GM23248 (cell line): Measurements from ENCODE around the gene GAMT. TPM values are rescaled to one million over a fixed set of nuclear protein-coding genes. Genes with fewer than 3 reads are reported as not detected.

ENCODE experiments used
- DNase-seq: peaks from one replicate; pipeline ENCODE4 v3.0.0-alpha.2; 2015
- H2AFZ ChIP-seq: fragments of 200-600 bp; sonication (generic); 2 replicates; pipeline ENCODE4 v1.6.1; 2016; ENCODE audit warnings: antibody characterized with exemption
- H3F3A ChIP-seq: fragments of 200-600 bp; sonication (generic); 2 replicates; pipeline ENCODE4 v1.6.1; 2016; ENCODE audit warnings: mild to moderate bottlenecking, antibody characterized with exemption, mixed run types; ENCODE audit not compliant: insufficient read depth
- H3K27ac ChIP-seq: fragments of 200-600 bp; sonication (generic); 2 replicates; pipeline ENCODE4 v1.5.1; 2016; ENCODE audit warnings: mild to moderate bottlenecking
- H3K27me3 ChIP-seq: fragments of 200-600 bp; sonication (generic); replicated peaks from 2 replicates; pipeline ENCODE4 v1.6.1; 2016; ENCODE audit warnings: mild to moderate bottlenecking; ENCODE audit not compliant: insufficient read depth
- H3K36me3 ChIP-seq: fragments of 200-600 bp; sonication (generic); 2 replicates; pipeline ENCODE4 v1.6.1; 2016; ENCODE audit warnings: low read depth, mild to moderate bottlenecking
- H3K4me1 ChIP-seq: fragments of 200-600 bp; sonication (generic); 2 replicates; pipeline ENCODE4 v1.6.1; 2016; ENCODE audit warnings: mild to moderate bottlenecking; ENCODE audit not compliant: insufficient read depth
- H3K4me2 ChIP-seq: fragments of 200-600 bp; sonication (generic); one replicate; pipeline ENCODE4 v1.6.1; 2016; ENCODE audit warnings: mild to moderate bottlenecking; ENCODE audit not compliant: unreplicated experiment
- H3K4me3 ChIP-seq: fragments of 200-600 bp; sonication (generic); 2 replicates; pipeline ENCODE4 v1.5.1; 2016; ENCODE audit warnings: mild to moderate bottlenecking
- H3K79me2 ChIP-seq: fragments of 200-600 bp; sonication (generic); 2 replicates; pipeline ENCODE4 v1.6.1; 2016; ENCODE audit warnings: mild to moderate bottlenecking; ENCODE audit not compliant: insufficient read depth
- H3K9ac ChIP-seq: fragments of 200-600 bp; sonication (generic); 2 replicates; pipeline ENCODE4 v1.6.1; 2016; ENCODE audit warnings: mild to moderate bottlenecking
- H3K9me2 ChIP-seq: fragments of 200-600 bp; sonication (generic); 2 replicates; pipeline ENCODE4 v1.6.1; 2016; ENCODE audit warnings: mixed run types, mild to moderate bottlenecking, moderate library complexity; ENCODE audit not compliant: insufficient read depth
- H3K9me3 ChIP-seq: fragments of 200-600 bp; sonication (generic); one replicate; pipeline ENCODE4 v1.6.1; 2017; ENCODE audit warnings: low read depth
- H4K20me1 ChIP-seq: fragments of 200-600 bp; sonication (generic); 2 replicates; pipeline ENCODE4 v1.6.0; 2016; ENCODE audit not compliant: insufficient read depth
- EZH2 ChIP-seq: fragments of 200-600 bp; sonication (generic); IDR thresholded peaks from 2 replicates; pipeline ENCODE4 v1.6.1; 2018; ENCODE audit warnings: antibody characterized with exemption, mild to moderate bottlenecking; ENCODE audit not compliant: insufficient read depth, poor library complexity, severe bottlenecking
- EZH2phosphoT487 ChIP-seq: fragments of 200-600 bp; sonication (generic); IDR thresholded peaks from 2 replicates; pipeline ENCODE4 v1.6.1; 2018; ENCODE audit warnings: antibody characterized with exemption, moderate library complexity, mild to moderate bottlenecking, low read depth; ENCODE audit not compliant: insufficient read depth
- WGBS, 2 experiments: methylation state at CpG; one replicate each; pipeline ENCODE4 v1.1.6; 2015 to 2017; ENCODE audit warnings: low lambda C conversion rate in 2 of 2, low coverage in 1 of 2; ENCODE audit errors: missing lambda C conversion rate in 2 of 2; 5-methylcytosine and 5-hydroxymethylcytosine counted together
- in situ Hi-C: fragments of 300-500 bp; cut with MboI; formaldehyde crosslinking; loops from 2 replicates; pipeline ENCODE4 v1.15.0; 2020
- polyA plus RNA-seq: library from polyadenylated mRNA; unstranded; fragments of >200 nt; fragmentation: Nextera tagmentation; extraction: Ambion mirVana; gene quantifications from 2 replicates; pipeline ENCODE4 v1.2.1, GENCODE V29; 2016
- total RNA-seq: library from RNA; depleted of rRNA; stranded (reverse); fragments of >200 nt; shearing (Covaris generic); gene quantifications from 2 replicates; pipeline ENCODE4 v1.2.3, GENCODE V29; 2014

Gene GAMT
- total and polyA plus RNA-seq, 2 experiments from 2014 or later, result 43.1 to 43.7 TPM

DNA sequence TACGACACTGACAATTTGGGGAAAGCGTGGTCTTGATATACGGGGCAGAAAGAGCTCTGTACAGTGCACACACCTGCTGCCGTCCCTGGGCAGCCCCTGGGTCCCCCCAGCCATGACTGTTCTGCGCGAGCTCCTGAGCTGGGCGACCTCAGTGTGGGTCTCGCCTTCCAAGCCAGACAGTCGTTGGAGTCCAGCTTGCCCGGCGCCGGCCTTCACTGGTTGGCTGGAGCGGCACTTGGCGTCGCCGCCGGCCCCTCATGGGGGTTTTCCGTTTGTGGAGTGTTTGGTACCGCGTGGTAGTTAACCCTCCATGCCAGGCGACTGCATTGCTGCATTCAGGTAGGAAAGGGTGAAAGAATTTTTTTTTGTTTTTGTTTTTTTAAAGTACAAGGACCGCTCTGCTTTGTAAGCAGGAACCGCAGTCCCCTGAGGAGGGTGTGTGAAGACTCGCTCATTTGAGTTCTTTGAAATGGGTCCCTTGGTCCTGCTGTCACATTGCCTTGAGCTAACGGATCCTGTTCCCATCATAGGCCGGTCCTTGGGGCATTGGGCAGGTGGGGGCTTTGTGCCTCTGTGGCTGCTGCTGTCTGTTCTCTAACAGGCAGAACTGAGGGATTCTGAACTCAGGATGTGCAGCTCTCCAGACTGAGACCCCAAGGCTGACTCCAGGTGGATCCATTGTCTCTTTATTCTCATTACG is 26.0 kb upstream of the GAMT start:
- H3K9ac ChIP-seq, result no peak overlapping the region
- H3K4me2 ChIP-seq, result no peak overlapping the region
- H3K27ac ChIP-seq, result no peak overlapping the region
- H3K27me3 ChIP-seq, result no peaks in the 10 kb centered on the region
- peaks cover 85% of the 10 kb centered on the region for H3K79me2 ChIP-seq
- no peaks in the 10 kb centered on the region for H3F3A ChIP-seq
- H3K4me3 ChIP-seq, result no peak overlapping the region
- no peaks in the 10 kb centered on the region for H3K4me1 ChIP-seq
- H2AFZ ChIP-seq, result no peak overlapping the region
- H3K9me2 ChIP-seq, result no peaks in the 10 kb centered on the region
- H3K36me3 ChIP-seq, result peaks cover 19% of the 10 kb centered on the region; the same call in 1 of the 2 replicates
- in situ Hi-C loops, result no loop called here
- no peaks in the 10 kb centered on the region for H4K20me1 ChIP-seq
- TF ChIP-seq EZH2phosphoT487 (no peak), EZH2 (no peak)
- 91 to 96% methylated on average over 27 of the region's 27 CpGs for WGBS, 2 experiments
- no peaks in the 10 kb centered on the region for H3K9me3 ChIP-seq
- no peak for DNase-seq

DNA sequence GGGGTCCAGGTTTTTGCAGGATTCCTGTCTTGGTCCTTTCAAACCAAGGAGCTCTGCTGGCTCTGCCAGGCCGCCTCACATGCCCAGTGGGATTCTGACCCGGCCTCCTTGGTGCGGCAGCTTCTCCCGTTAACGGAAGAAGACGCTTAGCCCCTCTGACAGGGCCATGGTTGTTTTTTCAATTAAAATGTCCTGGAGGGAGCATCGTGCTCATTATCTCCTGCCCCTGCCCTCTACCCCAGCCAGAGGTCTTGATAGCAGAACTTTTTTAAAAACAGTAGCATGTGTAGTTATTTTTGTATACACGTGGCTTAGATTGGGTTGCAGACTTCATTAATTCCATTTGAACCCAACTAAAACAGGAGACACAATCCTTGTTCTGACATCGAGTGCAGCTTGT is 25.4 kb upstream of the GAMT start:
- Histone ChIP-seq H3K27ac (no peak overlapping the region), H2AFZ (no peak overlapping the region), H3K4me3 (no peak overlapping the region), H3K4me2 (no peak overlapping the region), H3K36me3 (peaks cover 20% of the 10 kb centered on the region; the same call in 1 of the 2 replicates), H3K9me2 (no peaks in the 10 kb centered on the region), H3K4me1 (no peaks in the 10 kb centered on the region), H3K79me2 (peaks cover 89% of the 10 kb centered on the region), H3F3A (no peaks in the 10 kb centered on the region), H3K27me3 (no peaks in the 10 kb centered on the region), H3K9me3 (no peaks in the 10 kb centered on the region), H3K9ac (no peak overlapping the region), H4K20me1 (no peaks in the 10 kb centered on the region)
- in situ Hi-C loops, result no loop called here
- WGBS, 2 experiments, result 82 to 87% methylated on average over 9 of the region's 9 CpGs
- TF ChIP-seq EZH2phosphoT487, result no peak
- no peak for TF ChIP-seq EZH2
- DNase-seq, result no peak

DNA sequence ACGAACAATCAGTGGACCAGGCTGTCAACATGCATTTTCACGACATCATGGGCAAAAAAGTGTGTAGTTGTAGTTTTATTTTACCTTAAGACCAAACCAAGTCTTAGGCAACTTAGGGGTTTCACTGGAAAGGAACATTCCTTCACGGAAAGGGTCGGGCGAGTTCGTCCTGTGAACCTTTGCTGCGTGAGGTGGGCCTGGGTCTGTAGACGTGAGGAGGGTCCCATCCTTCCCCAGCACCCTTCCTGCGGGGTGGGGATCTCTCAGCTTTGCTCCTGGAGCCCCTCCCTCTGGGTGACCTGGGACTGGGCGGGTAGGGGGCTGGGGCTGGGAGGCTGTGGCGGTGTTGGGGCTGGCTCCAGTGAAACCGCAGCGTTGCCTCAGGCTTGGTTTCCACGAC is 24.6 kb upstream of the GAMT start:
- Histone ChIP-seq H3K36me3 (peaks cover 20% of the 10 kb centered on the region; the same call in 1 of the 2 replicates), H3K9ac (no peak overlapping the region), H4K20me1 (no peaks in the 10 kb centered on the region), H3K4me3 (no peak overlapping the region), H3K4me1 (no peaks in the 10 kb centered on the region), H3K9me2 (no peaks in the 10 kb centered on the region), H3F3A (no peaks in the 10 kb centered on the region), H3K9me3 (no peaks in the 10 kb centered on the region), H3K27me3 (no peaks in the 10 kb centered on the region), H2AFZ (no peak overlapping the region), H3K27ac (no peak overlapping the region), H3K4me2 (no peak overlapping the region), H3K79me2 (peaks cover 92% of the 10 kb centered on the region)
- no peak for TF ChIP-seq EZH2phosphoT487
- in situ Hi-C loops, result no loop called here
- 90 to 93% methylated on average over 12 to 13 of the region's 14 CpGs for WGBS, 2 experiments
- no peak for DNase-seq

DNA sequence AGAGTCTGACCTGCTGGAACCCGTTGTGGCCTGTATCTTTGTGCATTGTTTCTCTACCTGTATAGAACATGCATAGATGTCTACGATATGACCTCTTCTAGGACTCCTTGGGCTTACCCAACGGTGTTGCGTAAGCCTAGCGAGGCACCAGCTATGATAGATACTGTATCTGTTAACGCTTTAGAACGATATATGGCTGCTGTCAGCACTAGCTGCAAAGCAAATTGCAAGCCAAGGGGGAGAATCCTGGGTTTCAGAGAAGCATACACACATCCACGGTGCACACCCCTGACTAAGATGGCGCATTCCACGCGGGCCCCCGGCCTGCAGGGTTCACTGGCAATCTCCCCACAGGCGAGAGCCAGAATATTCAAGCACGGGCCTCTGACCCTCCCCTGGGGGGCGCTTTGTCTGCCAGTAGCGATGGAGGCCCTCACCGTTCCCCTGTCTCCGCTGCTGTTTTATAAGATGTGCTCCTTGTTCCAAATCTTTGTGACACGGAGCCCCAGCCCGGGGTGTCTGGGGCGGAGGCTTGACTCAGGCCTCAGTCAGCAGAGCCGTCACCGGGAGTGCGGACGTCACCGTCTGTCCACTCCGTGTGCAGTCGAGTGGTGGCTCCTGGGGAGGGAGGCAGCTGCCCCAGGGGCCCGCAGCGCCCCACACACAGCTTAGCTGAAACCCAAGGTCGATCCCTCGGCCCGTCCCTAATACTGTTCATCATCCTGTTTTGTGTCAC is 23.9 kb upstream of the GAMT start:
- Histone ChIP-seq H3K4me2 (no peak overlapping the region), H3F3A (no peaks in the 10 kb centered on the region), H3K9me3 (no peaks in the 10 kb centered on the region), H3K4me3 (no peak overlapping the region), H3K27ac (no peak overlapping the region), H3K9me2 (no peaks in the 10 kb centered on the region), H3K9ac (no peak overlapping the region), H3K4me1 (no peaks in the 10 kb centered on the region), H2AFZ (no peak overlapping the region), H3K79me2 (peaks cover 94% of the 10 kb centered on the region), H3K27me3 (no peaks in the 10 kb centered on the region), H3K36me3 (peaks cover 20% of the 10 kb centered on the region; the same call in 1 of the 2 replicates), H4K20me1 (no peaks in the 10 kb centered on the region)
- no peak for TF ChIP-seq EZH2
- no peak for TF ChIP-seq EZH2phosphoT487
- in situ Hi-C loops, result no loop called here
- WGBS, 2 experiments, result 88% methylated on average over 33 of the region's 33 CpGs
- no peak for DNase-seq
